ENCODE results near the gene TEX38.

Gene TEX38

DNA sequence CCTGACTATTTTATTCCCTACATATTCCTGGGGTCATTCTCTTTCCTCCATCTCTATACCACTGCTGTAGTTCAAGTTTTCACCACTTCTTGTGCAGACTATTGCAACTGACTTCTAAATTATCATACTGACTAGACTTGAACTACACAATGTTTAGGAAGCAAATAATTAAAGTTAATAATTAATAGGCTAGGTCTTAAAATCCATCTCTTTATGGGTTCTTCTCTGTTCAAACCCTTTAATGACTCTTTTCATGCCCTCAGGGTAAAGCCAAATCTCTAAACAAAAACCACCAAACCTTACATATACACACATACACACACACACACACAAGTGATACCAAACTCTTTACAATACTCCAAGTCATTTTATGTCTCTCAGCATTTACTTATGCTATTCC lies 32.7 kb upstream of the TEX38 start:
- H3K27ac ChIP-seq, result peak overlapping the region; percentile 85
- TF ChIP-seq, protein P1, sequence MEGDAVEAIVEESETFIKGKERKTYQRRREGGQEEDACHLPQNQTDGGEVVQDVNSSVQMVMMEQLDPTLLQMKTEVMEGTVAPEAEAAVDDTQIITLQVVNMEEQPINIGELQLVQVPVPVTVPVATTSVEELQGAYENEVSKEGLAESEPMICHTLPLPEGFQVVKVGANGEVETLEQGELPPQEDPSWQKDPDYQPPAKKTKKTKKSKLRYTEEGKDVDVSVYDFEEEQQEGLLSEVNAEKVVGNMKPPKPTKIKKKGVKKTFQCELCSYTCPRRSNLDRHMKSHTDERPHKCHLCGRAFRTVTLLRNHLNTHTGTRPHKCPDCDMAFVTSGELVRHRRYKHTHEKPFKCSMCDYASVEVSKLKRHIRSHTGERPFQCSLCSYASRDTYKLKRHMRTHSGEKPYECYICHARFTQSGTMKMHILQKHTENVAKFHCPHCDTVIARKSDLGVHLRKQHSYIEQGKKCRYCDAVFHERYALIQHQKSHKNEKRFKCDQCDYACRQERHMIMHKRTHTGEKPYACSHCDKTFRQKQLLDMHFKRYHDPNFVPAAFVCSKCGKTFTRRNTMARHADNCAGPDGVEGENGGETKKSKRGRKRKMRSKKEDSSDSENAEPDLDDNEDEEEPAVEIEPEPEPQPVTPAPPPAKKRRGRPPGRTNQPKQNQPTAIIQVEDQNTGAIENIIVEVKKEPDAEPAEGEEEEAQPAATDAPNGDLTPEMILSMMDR (conservative IDR thresholded peaks at IDR 0.05), result no peak

DNA sequence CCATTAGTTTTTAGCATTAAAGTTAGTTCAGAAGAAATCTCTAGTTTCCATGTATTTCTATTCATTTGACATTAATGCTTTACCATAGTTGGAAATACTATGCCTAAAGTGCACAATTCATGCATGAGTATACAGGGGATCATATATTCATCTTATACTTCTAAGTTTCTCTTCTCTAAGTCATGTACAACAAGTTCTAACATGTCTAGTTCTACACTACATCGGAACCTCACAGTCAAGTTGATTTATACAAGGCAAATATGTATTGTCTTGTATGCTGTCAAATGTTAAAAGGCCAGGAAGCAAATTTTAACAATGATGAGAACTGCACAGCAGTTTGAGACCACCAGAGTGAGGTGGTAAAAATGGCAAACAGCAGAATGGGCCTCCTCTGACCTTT lies 32.1 kb upstream of the TEX38 start:
- H3K27ac ChIP-seq, result peak overlapping the region; percentile 85
- TF ChIP-seq, protein P1 (conservative IDR thresholded peaks at IDR 0.05), result no peak

DNA sequence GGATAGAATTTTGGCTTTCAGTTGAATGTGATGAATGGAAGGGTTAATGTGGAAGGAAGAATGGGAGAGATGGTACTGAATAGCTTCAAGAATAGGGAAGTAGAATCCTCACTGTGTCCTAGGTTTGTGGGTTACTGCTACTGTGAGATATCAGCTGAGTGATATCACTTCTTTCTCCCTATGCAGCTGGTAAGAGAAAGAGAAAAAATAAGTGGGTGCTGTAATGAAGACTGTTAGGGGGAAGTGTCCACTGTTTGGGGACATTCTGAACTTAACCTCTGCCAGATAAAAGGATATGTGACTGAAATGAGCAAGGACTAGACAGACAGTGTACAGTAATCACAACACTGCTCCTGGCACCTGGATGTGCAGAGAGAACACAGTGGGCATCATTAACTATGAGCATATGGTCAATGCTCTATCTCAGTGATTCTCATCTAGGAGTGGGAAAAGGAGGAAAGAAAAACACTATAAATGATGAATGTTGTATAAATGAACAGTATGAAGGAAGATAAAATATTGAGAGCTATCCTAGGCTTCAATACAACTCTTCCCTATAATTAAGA lies 29.5 kb upstream of the TEX38 start:
- H3K27ac ChIP-seq, result peak overlapping the region; percentile 85
- TF ChIP-seq, protein P1 (conservative IDR thresholded peaks at IDR 0.05), result no peak

DNA sequence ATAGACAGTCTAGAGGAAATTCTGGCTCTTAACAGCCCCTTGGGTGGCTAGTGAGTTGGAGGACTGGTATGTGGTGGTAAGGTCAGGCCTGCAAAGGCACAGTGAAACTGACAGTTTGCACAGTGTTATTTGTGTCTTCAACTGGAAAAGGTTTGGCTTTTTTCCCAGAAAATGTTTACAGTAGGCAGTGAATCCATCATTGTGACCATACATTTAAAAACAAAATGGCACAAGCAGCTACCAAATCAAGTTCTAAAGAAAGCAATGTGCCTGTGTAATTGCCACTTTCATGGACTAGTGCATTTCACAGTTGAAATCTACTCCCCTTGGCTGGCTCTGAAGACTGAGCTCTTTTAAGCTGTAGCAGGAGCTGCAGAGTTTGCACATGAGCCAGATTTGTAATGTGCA lies 28.3 kb upstream of the TEX38 start:
- H3K27ac ChIP-seq, result peak overlapping the region; percentile 85
- TF ChIP-seq, protein P1 (conservative IDR thresholded peaks at IDR 0.05), result no peak

DNA sequence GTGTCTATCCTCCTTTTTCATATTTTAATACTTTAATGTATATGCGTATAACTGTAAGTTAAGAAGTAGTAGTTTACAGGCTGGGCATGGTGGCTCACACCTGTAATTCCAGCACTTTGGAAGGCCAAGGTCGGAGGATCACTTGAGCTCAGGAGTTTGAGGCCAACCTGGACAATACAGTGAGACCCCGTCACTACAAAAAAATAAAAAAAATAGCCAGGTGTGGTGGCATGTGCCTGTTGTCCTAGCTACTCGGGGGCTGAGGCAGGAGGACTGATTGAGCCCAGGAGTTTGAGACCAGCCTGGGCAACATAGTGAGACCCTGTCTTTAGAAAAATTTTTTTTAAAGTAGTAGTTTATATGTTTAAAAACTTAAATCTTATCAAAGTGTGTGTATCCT lies 25.8 kb upstream of the TEX38 start:
- TF ChIP-seq, protein P1 (conservative IDR thresholded peaks at IDR 0.05), result no peak
- H3K27ac ChIP-seq, result peak overlapping the region; percentile 85

DNA sequence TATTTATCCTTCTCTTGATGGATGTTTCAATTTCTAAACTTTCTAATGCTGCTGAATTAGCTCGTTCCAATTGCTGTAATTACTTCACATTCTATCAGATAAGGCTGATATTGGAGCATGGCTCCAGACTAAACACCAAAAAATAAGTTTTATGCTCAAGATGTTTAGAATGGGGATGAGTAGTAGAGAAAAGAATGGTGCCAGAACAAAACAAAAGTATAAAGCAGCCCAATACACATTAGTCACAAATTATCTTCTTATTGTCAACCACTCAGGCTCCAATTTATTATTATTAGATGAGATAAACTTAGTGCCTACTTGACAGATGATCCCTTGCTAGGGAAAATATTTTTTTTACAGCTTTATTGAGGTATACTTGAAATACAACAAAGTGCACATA lies 25.3 kb upstream of the TEX38 start:
- no peak overlapping the region for H3K27ac ChIP-seq
- TF ChIP-seq, protein P1 (conservative IDR thresholded peaks at IDR 0.05), result no peak

DNA sequence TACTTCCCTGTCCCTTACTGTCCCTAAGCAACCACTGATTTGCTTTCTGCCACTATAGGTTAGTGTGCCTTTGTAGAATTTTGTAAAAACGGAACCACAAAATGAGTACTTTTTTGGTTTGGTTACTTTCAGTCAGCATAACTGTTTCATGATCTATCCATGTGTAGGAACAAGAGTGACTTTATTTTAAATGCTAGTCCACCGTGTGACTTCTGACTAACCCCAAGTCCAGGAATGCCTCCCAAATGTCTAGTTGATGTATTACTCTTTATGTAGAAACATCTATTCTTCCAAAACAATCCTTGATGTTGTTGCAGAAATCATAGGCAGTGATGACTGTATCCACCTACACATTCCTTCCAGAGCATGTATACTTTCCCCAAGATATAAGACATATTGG lies 24.8 kb upstream of the TEX38 start:
- TF ChIP-seq, protein P1 (conservative IDR thresholded peaks at IDR 0.05), result no peak
- no peak overlapping the region for H3K27ac ChIP-seq
